GM12875 (cell line): Measurements from ENCODE around the gene HDAC4.

Source experiments
- H3K4me3 ChIP-seq: one replicate; pipeline ENCODE4 v1.5.1; 2011; ENCODE audit warnings: low read depth, low read length, control low read depth
- CTCF ChIP-seq: IDR thresholded peaks from 2 replicates; pipeline ENCODE4 v1.5.1; 2011; ENCODE audit warnings: low read depth, mild to moderate bottlenecking, control low read depth, inconsistent platforms, low read length, moderate library complexity, borderline replicate concordance; ENCODE audit not compliant: insufficient read depth

The HDAC4 gene

GRCh38 chr2:239092571-239093294 lies 308.1 kb downstream of the HDAC4 start:
- TF ChIP-seq CTCF: no peak
- no peak overlapping the region for H3K4me3 ChIP-seq

- TF ChIP-seq CTCF: no peak
- no peak overlapping the region for H3K4me3 ChIP-seq
These were observed 310.9 kb downstream of the HDAC4 start for GRCh38 chr2:239089884-239090283.

GRCh38 chr2:239087046-239087710 lies 313.6 kb downstream of the HDAC4 start:
- no peak overlapping the region for H3K4me3 ChIP-seq
- no peak for TF ChIP-seq CTCF

GRCh38 chr2:239086325-239087020 lies 314.3 kb downstream of the HDAC4 start:
- no peak overlapping the region for H3K4me3 ChIP-seq
- TF ChIP-seq CTCF: no peak

- no peak for TF ChIP-seq CTCF
- no peak overlapping the region for H3K4me3 ChIP-seq
These were observed 315.4 kb downstream of the HDAC4 start for GRCh38 chr2:239085201-239085992.

- no peak overlapping the region for H3K4me3 ChIP-seq
- no peak for TF ChIP-seq CTCF
These were observed 316.8 kb downstream of the HDAC4 start for GRCh38 chr2:239084007-239084406.
